Transverse colon (tissue), 4 donors: ENCODE measurements around the gene BTG4. TPM values are rescaled to one million over a fixed set of nuclear protein-coding genes. Genes with fewer than 3 reads are reported as not detected.
A peak's percentile ranks its signal among the peaks of the same experiment; 100 is the strongest.

ENCODE experiments used
- DNase-seq: peaks from one replicate; pipeline ENCODE4 v3.0.0-alpha.2; 2019
- H3K27ac ChIP-seq, 4 donors: fragments of 200-600 bp; sonication (generic); 2 replicates each; pipeline ENCODE4 v1.5.1; 2016 to 2018; ENCODE audit warnings: inconsistent platforms in 4 of 4
- H3K27me3 ChIP-seq: fragments of 200-600 bp; sonication (generic); 2 replicates; pipeline ENCODE4 v1.5.1; 2017; ENCODE audit warnings: inconsistent platforms
- H3K36me3 ChIP-seq, 4 donors: fragments of 200-600 bp; sonication (generic); 2 replicates each; pipeline ENCODE4 v1.5.1; 2017 to 2019; ENCODE audit warnings: inconsistent platforms in 4 of 4
- H3K4me1 ChIP-seq, 4 donors: fragments of 200-600 bp; sonication (generic); 2 replicates each; pipeline ENCODE4 v1.5.1; 2017 to 2020; ENCODE audit warnings: inconsistent platforms in 4 of 4
- H3K4me3 ChIP-seq, 4 donors: fragments of 200-600 bp; sonication (generic); 1 replicate in 1 of 4; 2 replicates in 3 of 4; pipeline versions ENCODE4 v1.5.1 to v1.6.1; 2017 to 2019; ENCODE audit warnings: inconsistent platforms in 4 of 4
- H3K9me3 ChIP-seq, 2 donors: fragments of 200-600 bp; sonication (generic); 2 replicates each; pipeline ENCODE4 v1.5.1; 2017 to 2019; ENCODE audit warnings: inconsistent platforms in 2 of 2
- EP300 ChIP-seq: sonication (generic); formaldehyde crosslinking; IDR thresholded peaks from one replicate; pipeline ENCODE4 v1.6.1; 2017; ENCODE audit warnings: antibody characterized with exemption, low read depth
- POLR2A ChIP-seq: fragments of 450-650 bp; IDR thresholded peaks from one replicate; pipeline ENCODE4 v1.6.1; 2016; ENCODE audit warnings: antibody characterized with exemption, mild to moderate bottlenecking, moderate library complexity
- POLR2AphosphoS5 ChIP-seq, 3 donors: sonication (generic); formaldehyde crosslinking; IDR thresholded peaks; one replicate each; pipeline ENCODE4 v1.6.1; 2016; ENCODE audit warnings: antibody characterized with exemption in 3 of 3
- WGBS, 2 donors: methylation state at CpG; one replicate each; pipeline ENCODE4 v1.1.5; 2018; ENCODE audit warnings: low coverage in 1 of 2; 5-methylcytosine and 5-hydroxymethylcytosine counted together
- in situ Hi-C, 4 donors: fragments of 200-750 bp; cut with MboI; loops; one replicate each; pipeline versions ENCODE4 v1.15.0 to v1.15.1; 2017; ENCODE audit warnings: low sequenced_read_pairs in 3 of 4, low pct_ligation_motif_present in 1 of 4, low pct_unique_long_range_greater_than_20kb in 1 of 4
- intact Hi-C: fragments of 100-400 bp; cut with DNase I; formaldehyde crosslinking; loops from one replicate; pipeline ENCODE4 v1.15.1; 2023; ENCODE audit warnings: low total_unique reads
- total RNA-seq, 4 donors: library from RNA; depleted of rRNA; stranded (reverse); fragments of >200 nt; gene quantifications; one replicate each; pipeline ENCODE4 v1.1.0, GENCODE V29; 2016
- TF ChIP-seq, protein P1 (sequence below), 5 experiments: fragments of 200-600 bp in 3 of 5; fragments of 450-650 bp in 2 of 5; sonication (generic) in 3 of 5; IDR thresholded peaks; 1 replicate in 2 of 5; 2 replicates in 3 of 5; pipeline ENCODE4 v1.5.1; 2016 to 2017; ENCODE audit warnings: antibody characterized with exemption in 5 of 5, inconsistent platforms in 3 of 5, mild to moderate bottlenecking in 2 of 5, moderate library complexity in 1 of 5

Gene BTG4
- total RNA-seq, 4 donors from 2014 or later: not detected

DNA sequence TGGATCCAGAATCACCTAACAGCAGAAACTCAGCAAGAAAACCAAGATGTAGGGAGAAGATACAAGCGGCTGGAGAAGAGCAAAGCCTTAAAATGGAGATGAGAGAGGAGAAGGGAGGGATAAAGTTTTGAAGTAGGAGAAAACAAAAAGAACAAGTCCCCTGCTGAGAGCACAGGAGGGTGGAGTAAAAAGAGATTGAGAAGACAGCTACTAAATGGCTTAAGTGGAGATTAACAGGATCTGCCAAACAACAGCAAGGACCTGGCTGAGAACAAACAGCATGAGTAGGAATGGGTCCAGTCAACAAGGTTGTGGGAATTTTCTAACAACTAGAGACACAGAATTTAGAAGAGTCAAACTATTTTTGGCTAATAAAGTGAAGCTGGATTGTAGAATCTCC lies 18.1 kb downstream of the BTG4 start:
- no peak for TF ChIP-seq POLR2AphosphoS5 (IDR thresholded peaks at IDR 0.05)
- no peak for TF ChIP-seq EP300
- TF ChIP-seq, protein P1, sequence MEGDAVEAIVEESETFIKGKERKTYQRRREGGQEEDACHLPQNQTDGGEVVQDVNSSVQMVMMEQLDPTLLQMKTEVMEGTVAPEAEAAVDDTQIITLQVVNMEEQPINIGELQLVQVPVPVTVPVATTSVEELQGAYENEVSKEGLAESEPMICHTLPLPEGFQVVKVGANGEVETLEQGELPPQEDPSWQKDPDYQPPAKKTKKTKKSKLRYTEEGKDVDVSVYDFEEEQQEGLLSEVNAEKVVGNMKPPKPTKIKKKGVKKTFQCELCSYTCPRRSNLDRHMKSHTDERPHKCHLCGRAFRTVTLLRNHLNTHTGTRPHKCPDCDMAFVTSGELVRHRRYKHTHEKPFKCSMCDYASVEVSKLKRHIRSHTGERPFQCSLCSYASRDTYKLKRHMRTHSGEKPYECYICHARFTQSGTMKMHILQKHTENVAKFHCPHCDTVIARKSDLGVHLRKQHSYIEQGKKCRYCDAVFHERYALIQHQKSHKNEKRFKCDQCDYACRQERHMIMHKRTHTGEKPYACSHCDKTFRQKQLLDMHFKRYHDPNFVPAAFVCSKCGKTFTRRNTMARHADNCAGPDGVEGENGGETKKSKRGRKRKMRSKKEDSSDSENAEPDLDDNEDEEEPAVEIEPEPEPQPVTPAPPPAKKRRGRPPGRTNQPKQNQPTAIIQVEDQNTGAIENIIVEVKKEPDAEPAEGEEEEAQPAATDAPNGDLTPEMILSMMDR (IDR thresholded peaks at IDR 0.05): no peak
- no peak for TF ChIP-seq POLR2A
- no peak for DNase-seq
- 70 to 100% methylated on average over 1 of the region's 1 CpG for WGBS, 2 donors
- intact Hi-C loops (no loop called here), in situ Hi-C loops (no loop called here)
- no peaks in the 10 kb centered on the region for H3K9me3 ChIP-seq
- no peak overlapping the region for H3K4me3 ChIP-seq
- H3K27ac ChIP-seq: no peak overlapping the region
- no peaks in the 10 kb centered on the region for H3K27me3 ChIP-seq
- no peaks in the 10 kb centered on the region for H3K4me1 ChIP-seq
- no peaks in the 10 kb centered on the region for H3K36me3 ChIP-seq

DNA sequence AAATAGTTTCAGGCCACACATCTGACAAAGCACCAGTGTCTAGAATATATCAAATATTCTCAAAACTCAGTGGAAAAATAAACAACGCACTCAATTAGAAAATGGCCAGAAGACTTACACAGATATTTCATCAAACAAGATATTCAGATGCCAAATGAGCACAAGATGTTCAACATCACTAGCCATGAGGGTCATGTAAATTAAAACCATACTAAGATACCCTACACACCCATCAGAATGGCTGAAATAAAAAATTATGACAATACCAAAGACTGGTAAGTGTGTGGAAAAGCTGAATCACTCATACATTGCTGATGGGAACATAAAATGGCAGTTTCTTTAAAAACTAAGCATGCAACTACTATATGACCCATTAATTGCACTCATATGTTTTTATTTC lies 21.7 kb downstream of the BTG4 start:
- no peaks in the 10 kb centered on the region for H3K27me3 ChIP-seq
- WGBS, 2 donors: 95 to 100% methylated on average over 1 of the region's 1 CpG
- H3K9me3 ChIP-seq: peaks cover 0 to 7% of the 10 kb centered on the region in 2 donors
- H3K27ac ChIP-seq: no peak overlapping the region
- H3K4me1 ChIP-seq: no peaks in the 10 kb centered on the region
- H3K4me3 ChIP-seq: no peak overlapping the region
- no peaks in the 10 kb centered on the region for H3K36me3 ChIP-seq
- in situ Hi-C loops: no loop called here
- DNase-seq: no peak
- TF ChIP-seq POLR2AphosphoS5 (IDR thresholded peaks at IDR 0.05) (no peak), POLR2A (no peak), EP300 (no peak)
- intact Hi-C loops: no loop called here

DNA sequence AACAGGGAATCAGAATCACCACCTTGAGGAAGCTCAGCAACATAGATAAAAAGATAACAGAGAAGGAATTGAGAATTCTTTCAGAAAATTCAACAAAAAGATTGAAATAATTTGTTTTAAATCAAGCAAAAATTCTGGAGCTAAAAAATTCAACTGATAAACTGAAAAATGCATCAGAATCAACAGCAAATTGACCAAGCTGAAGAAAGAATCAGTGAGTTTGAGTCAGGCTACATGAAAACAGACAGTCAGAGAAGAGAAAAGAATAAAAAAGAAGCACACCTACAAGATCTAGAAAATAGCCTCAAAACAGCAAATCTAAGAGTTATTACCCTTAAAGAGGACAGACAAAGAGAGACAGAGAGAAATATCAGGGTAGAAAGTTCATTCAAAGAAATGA lies 28.8 kb downstream of the BTG4 start:
- TF ChIP-seq POLR2A: no peak
- TF ChIP-seq EP300: no peak
- TF ChIP-seq POLR2AphosphoS5 (IDR thresholded peaks at IDR 0.05): no peak
- TF ChIP-seq, protein P1 (IDR thresholded peaks at IDR 0.05): no peak
- no peak overlapping the region for H3K27ac ChIP-seq
- H3K27me3 ChIP-seq: no peaks in the 10 kb centered on the region
- no peaks in the 10 kb centered on the region for H3K36me3 ChIP-seq
- H3K9me3 ChIP-seq: peaks cover 5 to 21% of the 10 kb centered on the region in 2 donors
- in situ Hi-C loops (no loop called here), intact Hi-C loops (no loop called here)
- no peaks in the 10 kb centered on the region for H3K4me1 ChIP-seq
- no peak overlapping the region for H3K4me3 ChIP-seq
- DNase-seq: no peak

DNA sequence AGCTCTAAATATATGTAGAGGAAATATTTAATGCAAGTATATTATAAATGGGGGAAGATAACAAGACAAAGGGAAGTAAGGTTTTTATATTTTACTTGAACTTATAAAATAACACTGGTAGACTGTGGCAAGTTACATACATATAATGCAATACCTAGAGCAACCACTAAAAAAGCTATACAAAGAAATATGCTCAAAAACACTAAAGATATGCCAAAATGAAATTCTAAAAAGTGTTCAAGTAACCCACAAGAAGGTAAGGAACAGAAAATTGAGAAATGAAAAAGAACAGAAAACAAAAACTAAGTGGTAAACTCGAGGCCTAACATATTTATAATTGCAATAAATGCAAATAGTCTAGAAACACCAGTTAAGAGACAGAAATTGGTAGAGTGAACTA lies 32.5 kb downstream of the BTG4 start:
- in situ Hi-C loops (no loop called here), intact Hi-C loops (no loop called here)
- H3K4me3 ChIP-seq: no peak overlapping the region
- no peaks in the 10 kb centered on the region for H3K4me1 ChIP-seq
- TF ChIP-seq EP300: no peak
- TF ChIP-seq, protein P1 (IDR thresholded peaks at IDR 0.05): peak in 2 of 5 experiments; percentile 7 to 10
- no peak for DNase-seq
- 69 to 82% methylated on average over 1 of the region's 1 CpG for WGBS, 2 donors
- H3K27me3 ChIP-seq: no peaks in the 10 kb centered on the region
- no peaks in the 10 kb centered on the region for H3K36me3 ChIP-seq
- H3K27ac ChIP-seq: no peak overlapping the region
- peaks cover 5 to 14% of the 10 kb centered on the region in 2 donors for H3K9me3 ChIP-seq

DNA sequence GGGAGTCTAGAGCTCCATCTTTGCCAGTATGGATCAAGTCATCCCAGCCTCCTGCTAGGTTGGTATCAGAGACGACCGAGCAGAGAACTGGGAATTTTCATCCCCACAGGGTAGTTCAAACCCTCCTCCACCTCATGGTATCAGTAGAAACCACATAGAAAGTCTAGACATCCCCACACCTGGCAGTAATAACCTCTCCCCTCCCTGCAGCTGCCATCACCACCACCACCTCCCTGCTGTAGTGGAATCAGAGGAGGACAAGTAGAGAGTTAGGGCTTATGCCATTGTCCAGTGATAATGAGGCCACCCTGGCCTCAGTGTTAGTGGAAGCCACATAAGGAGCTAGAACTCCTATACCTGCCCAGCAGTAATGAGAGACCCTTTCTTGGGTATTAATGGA lies 34.3 kb downstream of the BTG4 start:
- in situ Hi-C loops (no loop called here), intact Hi-C loops (no loop called here)
- TF ChIP-seq POLR2AphosphoS5 (IDR thresholded peaks at IDR 0.05) (no peak), EP300 (no peak), POLR2A (no peak)
- TF ChIP-seq, protein P1 (IDR thresholded peaks at IDR 0.05): no peak
- H3K36me3 ChIP-seq: no peaks in the 10 kb centered on the region
- no peaks in the 10 kb centered on the region for H3K27me3 ChIP-seq
- 92% methylated on average over 2 of the region's 2 CpGs; no CpG with 5 or more reads in 1 of the 2 donors for WGBS, 2 donors
- H3K27ac ChIP-seq: no peak overlapping the region
- H3K4me1 ChIP-seq: no peaks in the 10 kb centered on the region
- peaks cover 1 to 2% of the 10 kb centered on the region in 2 donors for H3K9me3 ChIP-seq
- no peak overlapping the region for H3K4me3 ChIP-seq
- no peak for DNase-seq
